Common myeloid progenitor, CD34-positive (primary cell): ENCODE data around the gene MUC16. TPM values are rescaled to one million over a fixed set of nuclear protein-coding genes. Genes with fewer than 3 reads are reported as not detected.
"Not testable (repeated sequence)": the region's sequence is repeated elsewhere in the genome, so short reads cannot be mapped to it uniquely, and the experiment has no call there.

Source experiments
- CTCF ChIA-PET: fragments of 350-600 bp; sonication (Branson Sonifier 250); formaldehyde crosslinking; loops from one replicate; lab custom pipeline; 2021; ENCODE audit warnings: antibody characterized with exemption; lab: Charles Lee
- POLR2A ChIA-PET: fragments of 350-600 bp; sonication (Branson Sonifier 250); formaldehyde crosslinking; loops from one replicate; lab custom pipeline; 2021; ENCODE audit warnings: antibody characterized with exemption; lab: Charles Lee
- DNase-seq, 3 donors: peaks; one replicate each; pipeline versions ENCODE4 v3.0.0 to v3.0.0-alpha.2; 2013
- H3K27ac ChIP-seq, 2 experiments: 1 replicate in 1 of 2; 2 replicates in 1 of 2; pipeline ENCODE4 v1.7.0; 2013; ENCODE audit warnings: inconsistent platforms in 2 of 2, low read length in 2 of 2, mild to moderate bottlenecking in 2 of 2, low read depth in 1 of 2, moderate library complexity in 1 of 2; ENCODE audit not compliant: severe bottlenecking in 2 of 2, insufficient read depth in 1 of 2, poor library complexity in 1 of 2
- H3K27me3 ChIP-seq, 5 experiments: replicated peaks in 2 of 5; 1 replicate in 3 of 5; 2 replicates in 2 of 5; pipeline versions ENCODE4 v1.6.1 to v1.7.0; 2013; ENCODE audit warnings: low read length in 4 of 5, mild to moderate bottlenecking in 2 of 5, moderate library complexity in 2 of 5, inconsistent platforms in 1 of 5; ENCODE audit not compliant: insufficient read depth in 5 of 5, control insufficient read depth in 4 of 5
- H3K36me3 ChIP-seq, 4 experiments: 1 replicate in 2 of 4; 2 replicates in 2 of 4; pipeline versions ENCODE4 v1.6.1 to v1.7.0; 2013; ENCODE audit warnings: low read length in 3 of 4, control low read depth in 1 of 4, mild to moderate bottlenecking in 1 of 4; ENCODE audit not compliant: control insufficient read depth in 4 of 4, insufficient read depth in 4 of 4
- H3K4me1 ChIP-seq, 4 experiments: 1 replicate in 3 of 4; 2 replicates in 1 of 4; pipeline versions ENCODE4 v1.6.1 to v1.7.1; 2013; ENCODE audit warnings: low read length in 3 of 4, mild to moderate bottlenecking in 3 of 4, control low read depth in 1 of 4, inconsistent platforms in 1 of 4, moderate library complexity in 1 of 4; ENCODE audit not compliant: control insufficient read depth in 4 of 4, insufficient read depth in 4 of 4; ENCODE audit errors: control extremely low read depth in 1 of 4
- H3K4me3 ChIP-seq, 7 experiments: 1 replicate in 4 of 7; 2 replicates in 3 of 7; pipeline versions ENCODE4 v1.5.1 to v1.7.0; 2013; ENCODE audit warnings: mild to moderate bottlenecking in 7 of 7, low read length in 6 of 7, moderate library complexity in 6 of 7, inconsistent platforms in 2 of 7, low read depth in 2 of 7, control low read depth in 1 of 7; ENCODE audit not compliant: insufficient read depth in 4 of 7, control insufficient read depth in 1 of 7; ENCODE audit errors: extremely low read depth in 1 of 7
- H3K9me3 ChIP-seq, 5 experiments: 1 replicate in 4 of 5; 2 replicates in 1 of 5; pipeline versions ENCODE4 v1.6.1 to v1.7.1; 2013; ENCODE audit warnings: low read length in 4 of 5, mild to moderate bottlenecking in 2 of 5, inconsistent platforms in 1 of 5, low read depth in 1 of 5, moderate library complexity in 1 of 5; ENCODE audit not compliant: control insufficient read depth in 4 of 5, insufficient read depth in 2 of 5; ENCODE audit errors: control extremely low read depth in 1 of 5
- WGBS: methylation state at CpG from one replicate; pipeline ENCODE4 v1.1.5; 2013; ENCODE audit not compliant: insufficient coverage; 5-methylcytosine and 5-hydroxymethylcytosine counted together
- polyA plus RNA-seq: library from polyadenylated mRNA; unstranded; fragments of 120-200 nt; gene quantifications from one replicate; pipeline ENCODE4 v1.2.1, GENCODE V29; 2013

MUC16 gene
- polyA plus RNA-seq: not detected

GRCh38 chr19:9009935-9010651, at the start of gene MUC16:
Gene MUC16, minus strand, starts transcription at chr19:9010409.
- DNase-seq: no peak
- H3K4me3 ChIP-seq: no peak within 1 kb of the TSS
- no peaks in the 10 kb centered on the region for H3K9me3 ChIP-seq
- ChIA-PET CTCF (no interaction called here), POLR2A (no interaction called here)
- H3K27ac ChIP-seq: no peak within 1 kb of the TSS
- H3K4me1 ChIP-seq: no peaks in the 10 kb centered on the region
- WGBS: 83% methylated on average over 14 of the region's 20 CpGs
- H3K36me3 ChIP-seq: no peaks in the 10 kb centered on the region
- peaks cover 0 to 8% (median 0%) of the 10 kb centered on the region in 5 experiments for H3K27me3 ChIP-seq

- no peak overlapping the region for H3K27ac ChIP-seq
- no peaks in the 10 kb centered on the region for H3K9me3 ChIP-seq
- no peak for DNase-seq
- CTCF ChIA-PET: no interaction called here
- H3K4me1 ChIP-seq: peaks cover 0 to 4% (median 0%) of the 10 kb centered on the region in 4 experiments
- H3K4me3 ChIP-seq: no peak overlapping the region
- 87% methylated on average over 8 of the region's 12 CpGs for WGBS
- POLR2A ChIA-PET: no interaction called here
- no peaks in the 10 kb centered on the region for H3K27me3 ChIP-seq
- no peaks in the 10 kb centered on the region for H3K36me3 ChIP-seq
These were observed 48.9 kb upstream of the MUC16 start for GRCh38 chr19:9058905-9059667.

GRCh38 chr19:9057505-9058258, 47.5 kb upstream of the MUC16 start:
- 86% methylated on average over 2 of the region's 4 CpGs for WGBS
- DNase-seq: no peak
- Histone ChIP-seq H3K36me3 (no peaks in the 10 kb centered on the region), H3K27ac (no peak overlapping the region), H3K27me3 (no peaks in the 10 kb centered on the region), H3K4me3 (no peak overlapping the region), H3K9me3 (no peaks in the 10 kb centered on the region), H3K4me1 (peaks cover 0 to 4% (median 0%) of the 10 kb centered on the region in 4 experiments)
- ChIA-PET POLR2A (no interaction called here), CTCF (interaction anchor here (0.6 kb wide), 1 partner anchor 295 kb away, joined by 3 read pairs; no protein-coding TSS in a partner anchor)

GRCh38 chr19:9056131-9056530, 45.9 kb upstream of the MUC16 start:
- POLR2A ChIA-PET, H3K4me1 ChIP-seq, H3K27ac ChIP-seq, H3K9me3 ChIP-seq, H3K36me3 ChIP-seq, CTCF ChIA-PET, DNase-seq, H3K4me3 ChIP-seq, H3K27me3 ChIP-seq: not testable (repeated sequence)
- WGBS: 96% methylated on average over 5 of the region's 9 CpGs

- no peak overlapping the region for H3K27ac ChIP-seq
- no peaks in the 10 kb centered on the region for H3K27me3 ChIP-seq
- no peaks in the 10 kb centered on the region for H3K36me3 ChIP-seq
- DNase-seq: no peak
- no peaks in the 10 kb centered on the region for H3K9me3 ChIP-seq
- WGBS: 5% methylated on average over 3 of the region's 8 CpGs
- ChIA-PET CTCF (no interaction called here), POLR2A (no interaction called here)
- H3K4me3 ChIP-seq: no peak overlapping the region
- peaks cover 0 to 4% (median 0%) of the 10 kb centered on the region in 4 experiments for H3K4me1 ChIP-seq
These were observed 44.6 kb upstream of the MUC16 start for GRCh38 chr19:9054765-9055164.

GRCh38 chr19:9054207-9054606, 44.0 kb upstream of the MUC16 start:
- H3K4me1 ChIP-seq: peaks cover 0 to 4% (median 0%) of the 10 kb centered on the region in 4 experiments
- H3K36me3 ChIP-seq: no peaks in the 10 kb centered on the region
- 100% methylated on average over 7 of the region's 8 CpGs for WGBS
- no peaks in the 10 kb centered on the region for H3K27me3 ChIP-seq
- no peak for DNase-seq
- ChIA-PET CTCF (no interaction called here), POLR2A (no interaction called here)
- H3K4me3 ChIP-seq: no peak overlapping the region
- no peaks in the 10 kb centered on the region for H3K9me3 ChIP-seq
- no peak overlapping the region for H3K27ac ChIP-seq
